GM10266 (cell line): ENCODE results near the gene RPGRIP1L.
A peak's percentile ranks its signal among the peaks of the same experiment; 100 is the strongest.

Experiments used
- DNase-seq: peaks from one replicate; pipeline ENCODE4 v3.0.0; 2012; ENCODE audit errors: extremely low spot score
- CTCF ChIP-seq: IDR thresholded peaks from 2 replicates; pipeline ENCODE4 v1.5.1; 2012; ENCODE audit warnings: mild to moderate bottlenecking, low read depth; ENCODE audit not compliant: control insufficient read depth, insufficient read depth; ENCODE audit errors: missing control alignments

Gene RPGRIP1L

GRCh38 chr16:53558710-53559109 is 144.9 kb downstream of the RPGRIP1L start:
- no peak for DNase-seq

GRCh38 chr16:53556521-53556920 is 147.1 kb downstream of the RPGRIP1L start:
- DNase-seq = no peak
- no peak for TF ChIP-seq CTCF

More at GRCh38 chr16:53558710-53559109, 144.9 kb downstream of the RPGRIP1L start:
- no peak for TF ChIP-seq CTCF

GRCh38 chr16:53549970-53550690 is 153.5 kb downstream of the RPGRIP1L start:
- TF ChIP-seq CTCF = peak; percentile 72
- peak; percentile 70 for DNase-seq
